NCI-H524 treated with DMSO at 0.1 percent for 48 hours (cell line): Measurements from ENCODE around the gene ARL15.

Experiments
- DNase-seq: peaks from one replicate; lab custom pipeline; 2025; lab: John Stamatoyannopoulos, UW

ARL15 gene

DNA sequence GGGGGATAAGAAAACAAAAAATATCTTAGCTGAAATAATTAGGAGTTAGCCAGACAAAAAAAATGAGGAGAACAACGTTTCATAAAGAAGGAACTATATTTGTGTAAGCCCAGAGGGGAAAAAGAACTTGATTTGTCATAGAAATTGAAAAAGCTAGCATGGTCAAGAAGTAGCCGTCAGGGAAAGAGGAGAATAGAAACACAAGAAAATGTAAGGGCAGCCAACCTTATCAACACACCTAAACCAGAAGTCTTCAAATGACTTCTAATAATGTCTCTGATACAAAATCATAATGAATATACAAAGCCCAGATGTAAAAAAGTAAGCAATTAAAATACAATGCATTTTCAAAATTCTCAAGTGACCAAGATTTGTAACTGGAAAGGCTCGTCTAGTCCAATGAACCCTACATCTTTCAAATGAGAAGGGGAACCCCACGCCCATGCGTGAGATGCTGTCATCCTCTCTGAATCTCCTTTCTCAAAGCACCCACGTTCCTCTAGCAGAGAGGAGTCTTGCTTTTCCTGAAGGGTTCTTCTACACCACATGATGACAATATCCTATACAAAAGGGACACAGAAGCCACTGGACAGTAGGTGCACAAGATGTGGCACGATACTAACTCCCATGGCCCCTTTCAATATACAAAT, 103.7 kb downstream of the ARL15 start:
- no peak for DNase-seq

DNA sequence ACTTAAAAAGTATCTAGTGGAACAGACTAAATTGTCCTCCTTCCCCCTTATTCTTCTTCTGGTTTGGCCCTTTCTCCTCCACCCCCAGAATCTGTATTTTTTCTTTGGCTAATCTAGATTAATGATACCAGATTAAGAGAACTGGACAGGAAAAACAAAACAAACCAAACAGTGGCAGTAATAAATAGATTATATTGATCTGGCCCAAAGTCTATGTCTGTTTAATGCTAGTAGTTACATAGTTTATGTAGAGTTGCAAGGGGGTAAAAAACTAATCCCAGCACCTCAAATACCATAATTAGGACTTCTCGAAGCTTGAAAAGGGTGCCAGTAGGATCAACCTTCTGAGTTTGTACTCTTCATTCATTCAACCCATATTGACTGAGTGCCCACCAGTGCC, 104.5 kb downstream of the ARL15 start:
- DNase-seq, result no peak

DNA sequence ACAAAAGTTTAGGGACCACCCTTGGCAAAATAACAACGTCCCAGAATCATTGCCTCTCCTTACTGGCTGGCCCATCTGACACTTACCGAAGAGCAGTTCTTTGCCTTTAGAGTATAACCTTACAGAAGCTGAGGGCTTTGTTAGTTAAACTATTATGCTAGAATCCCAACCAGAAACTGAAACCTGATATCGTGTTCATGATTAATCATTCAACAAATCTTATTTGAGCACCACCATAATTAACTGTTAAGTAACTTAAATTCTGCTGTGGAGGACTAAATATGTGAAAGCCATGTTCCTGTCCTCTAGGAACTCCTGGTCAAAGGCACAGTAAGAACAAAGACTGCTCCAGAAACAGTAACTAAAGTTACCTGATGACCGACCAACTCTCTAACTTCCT, 104.9 kb downstream of the ARL15 start:
- DNase-seq, result no peak

DNA sequence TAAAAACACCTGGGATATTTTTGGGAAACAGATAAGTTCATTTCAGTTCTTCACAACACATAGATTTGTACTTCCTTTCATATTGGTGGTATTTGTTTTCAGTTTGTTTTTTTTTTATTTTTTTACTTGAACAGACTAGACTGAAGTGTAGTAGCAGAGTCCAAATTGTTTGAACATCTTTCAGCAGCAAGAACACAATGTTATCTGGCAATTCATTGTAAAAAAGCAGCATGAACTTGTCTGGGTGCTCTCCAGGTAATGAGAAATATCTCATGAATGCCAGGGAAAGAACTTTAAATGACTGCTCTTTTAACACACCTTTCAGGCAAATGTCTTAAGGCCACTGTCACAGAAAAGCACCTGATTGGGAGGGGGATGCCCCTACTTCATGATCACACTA, 113.4 kb downstream of the ARL15 start:
- no peak for DNase-seq

DNA sequence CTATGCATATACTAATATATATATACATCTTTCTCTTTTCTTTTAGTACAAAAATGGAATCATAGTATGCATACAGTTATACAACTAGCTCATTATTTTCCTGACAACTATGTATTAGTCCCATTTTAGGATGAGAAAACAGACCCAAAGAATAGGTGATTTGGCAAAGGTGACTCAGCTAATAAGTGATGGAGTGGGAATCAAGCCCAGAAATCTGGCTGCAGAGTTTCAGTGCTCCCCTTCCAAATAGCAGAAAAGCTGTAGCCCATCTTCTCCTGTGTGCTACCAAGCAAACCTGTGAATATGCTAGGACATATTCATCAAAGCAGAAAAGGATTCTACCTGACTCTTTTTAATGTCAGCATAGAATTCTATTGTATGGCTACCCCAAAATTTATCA, 114.7 kb downstream of the ARL15 start:
- DNase-seq, result no peak

DNA sequence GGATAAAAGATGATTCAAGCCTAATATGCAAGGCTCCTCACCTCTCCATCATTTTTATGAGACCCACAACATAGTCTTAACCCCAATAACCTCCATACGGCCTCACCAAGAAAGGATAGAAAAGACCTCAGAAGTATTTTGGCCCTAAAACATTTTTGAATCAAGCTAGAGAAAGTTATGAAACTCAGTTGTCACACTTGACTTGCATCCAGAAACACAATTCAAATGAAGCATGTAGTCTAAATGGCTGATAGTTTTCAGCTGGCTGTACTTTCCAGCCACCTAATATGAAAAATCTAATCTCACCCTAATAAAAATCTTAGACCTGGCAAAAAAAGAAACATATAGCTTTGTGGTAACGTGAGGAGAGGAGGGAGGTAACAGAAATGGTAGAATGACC, 116.1 kb downstream of the ARL15 start:
- no peak for DNase-seq

DNA sequence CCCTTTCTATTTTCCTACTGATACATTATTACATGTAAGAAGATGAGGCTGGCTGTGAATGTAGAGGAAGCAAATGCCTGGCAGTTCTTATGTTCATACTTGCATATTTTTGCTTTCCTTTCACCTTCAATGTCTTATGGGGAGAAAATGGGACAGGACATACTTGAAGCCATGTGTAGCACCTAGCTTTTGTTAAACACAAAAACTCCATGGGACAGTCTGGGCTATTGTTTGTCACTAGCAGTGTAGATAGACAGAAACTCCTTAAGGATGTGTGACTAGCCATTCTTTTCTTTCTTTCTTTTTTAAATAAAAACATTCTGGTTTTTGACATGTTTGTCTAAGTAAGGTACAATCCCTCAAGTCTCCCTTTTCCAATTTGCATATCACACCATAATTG, 122.7 kb downstream of the ARL15 start:
- no peak for DNase-seq

DNA sequence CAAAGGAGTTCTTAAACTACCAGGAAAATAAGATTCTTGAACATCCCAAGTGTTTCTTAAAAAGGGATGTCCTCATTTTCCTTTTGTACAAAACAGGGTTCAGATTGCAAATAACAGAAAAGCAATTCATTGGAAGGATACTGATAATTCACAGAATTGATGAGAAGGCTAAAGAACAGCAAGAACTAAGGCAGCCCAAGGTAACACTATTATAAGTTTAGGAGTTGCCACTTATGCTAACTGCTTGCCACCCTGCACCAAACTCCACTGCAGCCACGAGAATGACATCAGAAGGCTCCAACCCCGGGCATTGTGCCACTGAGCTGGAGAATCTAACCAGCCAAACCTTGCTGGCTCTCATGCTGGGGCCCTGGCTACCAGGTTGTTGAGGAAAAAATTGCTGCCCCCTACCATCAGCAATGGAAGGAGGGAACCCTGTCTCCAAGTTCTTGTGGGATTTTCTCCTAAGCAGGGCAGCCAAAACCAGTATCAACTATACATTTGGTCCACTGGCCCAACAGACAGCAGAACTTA, 123.4 kb downstream of the ARL15 start:
- no peak for DNase-seq

DNA sequence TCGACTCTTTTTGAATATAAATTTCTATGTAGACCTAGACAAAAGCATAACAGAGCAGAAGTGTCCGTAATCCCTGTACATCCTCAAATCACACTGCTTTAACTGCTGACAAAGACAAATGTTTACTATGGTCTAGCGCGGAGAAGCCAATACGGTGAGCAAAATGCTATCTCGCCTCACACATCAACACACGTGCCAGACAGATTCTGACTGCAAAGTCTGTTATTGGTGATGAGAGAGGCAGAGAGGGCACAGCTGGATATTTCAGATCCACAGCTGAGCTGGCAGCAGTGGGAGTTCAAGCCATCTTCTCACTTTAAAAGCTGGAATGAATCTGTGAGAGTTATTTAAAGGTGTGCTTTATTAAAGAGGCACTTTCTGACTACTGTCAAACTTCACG, 124.3 kb downstream of the ARL15 start:
- DNase-seq, result no peak

DNA sequence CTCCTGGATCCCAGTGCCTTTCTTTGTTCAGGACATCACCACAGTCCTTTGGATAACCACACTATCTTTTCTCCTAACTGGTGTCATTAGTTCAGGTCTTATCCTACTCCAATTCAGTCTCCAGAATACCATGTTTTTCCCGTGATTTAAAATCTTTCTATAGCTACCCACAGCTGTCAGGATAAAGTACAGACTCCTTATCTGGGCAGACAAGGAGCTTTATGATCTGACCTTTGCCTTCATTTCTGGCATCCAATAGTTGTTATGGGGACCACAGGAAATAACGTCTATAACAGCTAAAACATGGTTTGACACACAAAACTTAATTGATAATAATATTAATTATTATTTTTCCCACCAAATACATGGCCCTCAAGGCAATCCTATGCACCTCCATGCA, 125.6 kb downstream of the ARL15 start:
- no peak for DNase-seq

DNA sequence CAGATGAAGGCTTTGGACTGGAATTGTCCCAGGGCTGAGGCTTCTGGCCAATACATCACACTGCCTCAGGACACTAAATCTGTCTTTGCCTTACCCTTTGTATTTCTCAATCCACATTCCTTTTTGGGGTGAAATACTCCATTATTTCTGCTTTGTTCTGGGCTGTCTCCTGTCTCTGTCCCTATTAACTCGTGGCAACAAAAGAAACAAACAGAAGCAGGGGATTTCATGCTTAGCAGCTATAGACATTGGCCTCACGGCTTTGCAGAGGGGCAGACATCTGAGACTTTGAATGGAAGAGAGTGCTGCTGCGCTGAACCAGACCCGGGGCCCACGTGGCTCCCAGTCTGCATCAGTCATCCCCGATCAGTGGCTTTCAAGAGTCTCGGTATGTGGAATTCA, 129.7 kb downstream of the ARL15 start:
- no peak for DNase-seq

DNA sequence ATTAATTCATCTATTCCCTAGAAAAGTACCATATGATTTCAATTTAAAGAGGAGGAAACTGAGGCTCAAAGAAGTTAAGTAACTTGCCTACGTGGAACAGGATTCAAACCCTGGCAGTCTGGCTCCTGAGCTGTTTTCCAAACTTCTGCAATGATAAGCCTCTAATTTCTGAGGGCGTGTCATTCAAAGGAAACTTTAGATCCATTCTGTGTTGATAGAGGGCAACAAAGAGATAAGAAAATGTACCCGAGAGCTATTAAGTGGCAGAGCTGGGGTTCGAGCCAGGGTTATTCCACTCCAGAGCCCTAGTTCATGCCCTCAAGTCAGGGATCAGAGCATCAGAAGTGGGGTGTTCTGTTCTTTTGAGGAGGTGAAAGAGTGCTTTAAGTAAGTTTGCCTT, 131.4 kb downstream of the ARL15 start:
- DNase-seq, result no peak

DNA sequence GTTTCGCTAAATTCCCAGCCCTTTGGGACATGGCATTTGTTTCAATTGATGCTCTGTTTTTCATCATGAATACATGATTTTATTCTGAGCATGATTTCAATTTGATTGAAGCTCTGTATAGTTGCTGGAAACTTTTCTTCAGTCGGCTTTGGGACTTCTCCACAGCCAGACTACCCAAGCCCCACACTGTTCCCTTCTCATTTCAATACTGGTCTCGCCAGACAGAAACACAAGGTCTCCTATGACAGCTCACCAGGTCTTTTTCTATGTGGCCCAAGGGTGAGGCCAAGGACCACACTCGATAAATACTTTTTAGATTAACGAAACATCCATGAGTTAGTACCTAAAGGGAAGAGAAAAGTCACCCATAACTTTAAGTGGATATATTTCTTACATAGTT, 132.2 kb downstream of the ARL15 start:
- DNase-seq, result no peak

DNA sequence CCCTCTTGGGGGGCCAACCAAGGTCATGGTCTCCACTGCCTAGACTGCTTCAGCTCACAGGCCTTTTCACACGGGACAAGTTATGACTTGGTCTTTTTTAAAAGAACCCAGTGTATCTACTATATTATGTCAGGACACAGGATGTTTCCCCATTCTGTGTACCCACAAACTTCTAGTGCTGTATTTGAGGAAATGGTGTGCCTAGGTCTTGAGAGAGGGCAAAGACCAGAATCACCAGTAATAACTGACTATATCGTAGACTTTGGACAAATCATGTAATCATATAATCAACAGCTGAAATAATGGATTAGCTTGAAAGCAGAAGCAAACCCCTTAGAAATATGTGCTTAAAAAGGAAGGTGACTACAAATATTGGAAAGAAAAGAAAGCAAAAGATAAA, 133.3 kb downstream of the ARL15 start:
- no peak for DNase-seq

DNA sequence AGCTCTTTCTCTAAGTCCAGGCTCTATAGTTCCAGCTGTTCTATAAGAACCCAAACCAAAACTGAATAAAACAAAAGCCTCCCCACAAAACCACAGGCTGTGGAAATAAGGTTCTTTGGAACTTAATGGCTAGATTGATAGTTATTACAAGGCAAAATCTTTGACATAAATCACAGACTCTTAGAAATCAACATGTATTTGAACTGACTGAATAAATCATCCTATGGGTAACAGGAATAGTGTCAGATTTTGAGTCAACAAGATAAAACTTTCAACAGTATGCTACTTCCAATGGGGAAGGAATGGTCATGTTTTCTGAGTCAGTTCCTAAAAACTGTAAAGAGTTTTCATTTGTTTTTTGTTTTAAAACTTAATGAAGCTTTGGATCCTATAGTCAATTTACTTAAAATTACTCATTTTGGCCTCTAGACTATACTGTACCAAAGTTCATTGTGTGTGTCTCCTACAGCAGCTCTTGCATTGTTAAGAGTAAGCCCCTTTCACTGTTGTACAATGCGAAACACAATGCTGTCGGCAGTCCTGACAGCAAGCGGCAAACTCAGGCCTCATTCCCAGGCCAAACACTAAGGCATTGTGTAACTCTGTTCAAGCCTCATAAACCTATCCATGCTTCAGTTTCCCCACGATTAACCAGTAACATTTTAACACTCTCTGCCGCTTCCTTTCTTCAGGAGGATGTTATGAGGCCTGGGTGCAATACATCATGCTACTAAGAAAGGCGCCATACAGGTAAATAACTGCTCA, 134.1 kb downstream of the ARL15 start:
- DNase-seq, result no peak

DNA sequence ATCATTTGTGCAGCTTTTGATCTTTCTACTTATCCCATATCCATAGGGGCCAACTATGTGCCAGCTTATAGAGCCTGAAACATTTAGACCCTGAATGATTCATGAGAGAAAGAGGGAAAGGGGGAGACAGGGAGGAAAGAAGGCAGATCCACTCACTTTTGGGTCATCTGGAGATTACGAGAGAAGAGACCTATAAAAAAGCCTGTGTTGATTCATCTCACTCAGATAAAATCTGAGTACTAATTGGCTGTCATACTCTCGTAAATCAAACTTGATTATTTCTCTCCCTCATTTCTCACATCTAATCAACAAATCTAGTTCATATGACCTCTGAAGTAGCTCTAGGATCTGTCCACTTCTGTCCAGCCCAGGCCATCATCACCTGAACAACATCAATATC, 137.1 kb downstream of the ARL15 start:
- DNase-seq, result no peak

DNA sequence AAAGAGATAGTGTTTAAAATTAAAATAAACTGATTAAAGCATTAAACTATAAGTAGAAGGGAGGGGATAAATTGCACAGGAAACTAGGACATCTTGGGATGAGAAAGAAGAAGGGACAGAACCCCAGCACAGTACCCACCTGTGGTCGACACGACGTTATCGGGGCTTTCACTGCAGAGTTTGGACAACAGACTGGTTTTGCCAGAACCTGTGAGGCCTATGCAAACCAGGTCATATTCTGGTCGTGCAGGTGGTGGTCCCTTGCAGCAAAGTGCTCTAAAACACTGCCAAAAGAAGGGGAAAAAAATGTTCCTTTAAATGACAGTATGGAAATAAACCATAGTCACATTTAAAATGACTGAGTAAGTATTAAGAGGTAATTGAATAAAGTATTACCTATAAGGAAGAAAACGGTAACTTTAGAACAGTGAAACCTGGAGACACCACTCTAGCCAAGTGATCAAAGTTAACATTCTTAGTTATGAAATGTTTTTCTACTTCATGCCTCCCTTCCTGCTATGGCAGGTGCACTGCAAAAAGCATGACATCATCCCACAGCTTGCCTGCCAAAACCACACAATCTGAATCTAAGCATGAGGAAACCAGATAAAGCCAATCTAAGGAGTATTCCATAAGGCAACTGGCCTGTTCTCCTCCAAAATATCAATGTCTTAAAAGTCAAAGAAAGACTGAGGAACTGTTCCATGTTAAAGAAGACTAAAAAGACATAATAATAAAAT, 138.6 kb downstream of the ARL15 start:
- no peak for DNase-seq

DNA sequence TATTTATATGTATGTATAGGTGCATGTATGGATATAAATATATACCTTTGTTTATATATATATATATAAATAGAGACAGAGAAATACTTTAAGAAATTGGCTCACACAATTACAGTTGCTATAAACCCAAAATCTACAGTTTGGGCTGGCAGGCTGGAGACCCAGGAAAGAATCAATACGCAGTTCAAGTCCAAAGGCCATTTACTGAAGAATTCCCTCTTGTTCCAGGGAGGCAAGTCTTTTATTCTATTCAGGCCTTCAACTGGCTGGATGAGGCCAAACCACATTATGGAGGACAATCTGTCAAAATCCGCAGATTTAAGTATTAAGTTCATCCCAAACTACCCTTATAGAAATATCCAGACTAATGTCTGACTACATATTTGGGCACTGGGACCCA, 144.7 kb downstream of the ARL15 start:
- no peak for DNase-seq

DNA sequence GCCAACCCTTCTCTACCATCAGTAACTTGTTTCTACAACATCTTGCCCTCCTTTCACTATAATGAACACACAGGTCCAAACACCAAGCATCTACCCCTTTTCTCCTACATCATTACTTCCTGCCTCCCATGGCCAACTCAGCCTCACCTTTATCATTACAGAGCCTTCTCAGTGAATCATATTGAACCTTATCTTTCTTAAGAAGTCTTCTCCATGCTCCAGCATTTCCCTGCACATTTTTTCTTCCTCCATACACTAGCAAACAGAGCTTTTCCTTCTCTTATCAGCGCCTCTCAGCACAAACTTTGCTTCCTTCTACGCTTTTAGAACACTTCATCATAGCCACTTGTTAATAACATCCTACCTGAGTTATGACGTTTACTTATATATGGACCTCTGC, 148.2 kb downstream of the ARL15 start:
- no peak for DNase-seq

DNA sequence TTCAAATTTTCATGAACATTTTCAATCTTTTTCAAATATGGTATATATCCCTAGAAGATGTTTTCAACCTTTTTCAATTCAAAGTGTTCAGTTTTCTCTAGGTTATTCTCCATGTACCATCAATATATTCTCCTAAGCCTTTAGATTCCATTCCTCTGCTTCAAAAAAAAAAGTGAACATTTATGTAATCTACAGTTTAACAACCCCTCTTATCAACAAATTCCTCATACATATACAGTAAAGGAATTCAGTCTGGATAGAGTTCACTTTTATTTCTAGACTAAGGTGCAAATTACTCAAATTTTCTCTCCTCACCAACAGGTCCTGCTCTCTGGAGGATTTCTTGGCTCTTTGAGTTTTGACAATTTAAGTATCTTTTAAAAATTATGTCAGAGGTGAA, 150.0 kb downstream of the ARL15 start:
- no peak for DNase-seq

DNA sequence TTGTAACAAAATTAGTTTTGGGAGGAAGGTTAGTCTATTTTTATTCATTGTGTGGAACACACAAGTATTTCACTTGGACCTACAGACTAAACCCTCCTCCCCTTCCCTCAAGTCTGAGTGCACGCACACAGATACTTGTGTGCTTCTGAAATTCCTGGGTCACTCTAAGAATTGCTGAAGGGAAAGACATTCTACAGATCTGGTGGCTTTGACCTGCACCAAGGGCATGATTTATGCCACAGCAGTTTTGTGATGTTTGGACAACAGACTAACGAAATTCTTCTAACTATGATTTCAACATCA, 150.5 kb downstream of the ARL15 start:
- no peak for DNase-seq

DNA sequence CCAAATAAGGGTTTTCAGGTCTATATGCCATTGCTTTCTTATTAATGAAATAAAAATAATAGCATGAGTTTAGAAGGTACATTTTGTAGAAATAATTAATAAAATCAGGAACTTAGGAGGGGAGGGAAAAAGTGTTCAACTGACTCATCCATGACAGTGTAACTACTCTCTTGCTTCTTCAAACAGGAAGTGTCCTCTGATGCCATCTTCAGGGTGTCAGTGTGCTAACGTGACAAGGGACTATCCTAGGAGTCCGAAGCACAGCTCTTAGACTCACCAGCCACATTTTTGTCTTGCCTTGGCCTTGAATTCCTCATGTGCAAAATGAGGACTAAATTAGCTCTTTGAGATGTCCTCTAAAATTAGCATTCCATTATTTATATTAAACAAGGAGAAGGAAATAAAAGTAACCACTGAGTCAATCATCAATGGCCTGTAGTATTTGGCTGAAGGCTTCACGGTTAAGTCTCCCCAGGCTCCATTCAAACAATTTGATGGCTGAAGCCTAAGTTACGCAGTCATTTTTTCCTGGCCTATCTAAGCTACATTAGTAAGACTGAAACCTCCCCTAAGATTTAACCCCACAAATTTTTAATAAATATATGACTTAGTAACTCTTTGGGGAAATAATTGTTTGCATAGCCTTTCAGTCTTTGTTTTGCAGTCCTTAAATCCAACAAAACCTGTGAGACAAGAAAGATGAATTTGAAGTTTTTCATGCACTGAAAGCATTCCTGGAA, 151.1 kb downstream of the ARL15 start:
- no peak for DNase-seq

DNA sequence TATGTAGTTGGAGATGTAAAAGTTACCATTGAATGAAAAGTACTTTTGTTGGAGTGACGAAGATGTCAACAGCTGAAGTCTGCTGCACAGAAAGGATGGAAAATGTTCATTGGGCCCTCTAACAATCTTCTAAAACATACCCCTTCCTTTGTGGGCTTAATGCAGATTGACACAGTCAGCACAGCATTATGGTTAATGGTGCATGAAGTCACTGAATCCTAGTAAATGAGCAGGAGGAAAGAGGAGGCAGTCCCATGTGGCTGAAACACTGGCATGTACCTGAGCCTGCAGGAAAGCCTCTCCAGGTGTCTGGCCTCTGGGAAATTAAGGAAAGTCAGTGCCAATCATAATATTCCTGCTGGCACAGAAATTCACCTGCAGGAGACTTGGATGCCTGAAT, 153.8 kb downstream of the ARL15 start:
- no peak for DNase-seq
